HFFc6 (cell line): ENCODE data around the gene SNED1. TPM values are rescaled to one million over a fixed set of nuclear protein-coding genes. Genes with fewer than 3 reads are reported as not detected.

Experiments used
- DNase-seq: peaks from one replicate; pipeline ENCODE4 v3.0.0-alpha.2; 2018
- H3K27ac Mint-ChIP-seq: 2 replicates; pipeline ENCODE4 v1.8.0; 2020; ENCODE audit warnings: mild to moderate bottlenecking, mixed read lengths
- H3K27me3 Mint-ChIP-seq: 2 replicates; pipeline ENCODE4 v1.8.0; 2021; ENCODE audit warnings: mild to moderate bottlenecking, moderate library complexity, mixed read lengths; ENCODE audit not compliant: insufficient read depth
- H3K36me3 Mint-ChIP-seq: 2 replicates; pipeline ENCODE4 v1.8.0; 2021; ENCODE audit warnings: low read depth, mixed read lengths
- H3K4me1 Mint-ChIP-seq: 2 replicates; pipeline ENCODE4 v1.8.0; 2020; ENCODE audit warnings: low read depth, mixed read lengths
- H3K4me3 Mint-ChIP-seq: 2 replicates; pipeline ENCODE4 v1.8.0; 2020; ENCODE audit warnings: mild to moderate bottlenecking, moderate library complexity, mixed read lengths
- H3K9me3 Mint-ChIP-seq: 2 replicates; pipeline ENCODE4 v1.8.0; 2020; ENCODE audit warnings: mild to moderate bottlenecking, mixed read lengths
- total RNA-seq, 6 experiments: library from RNA; stranded (reverse); fragmentation: NEBNext Ultra II Directional; extraction: Animal tissue kit (Norgen Biotek cat#: 25700); gene quantifications; 2 replicates in 1 of 6; 3 replicates in 5 of 6; pipeline ENCODE4 v1.2.3, GENCODE V29; 2021
- TF ChIP-seq, protein P1 (sequence below): fragments of 200-600 bp; sonication (generic); IDR thresholded peaks from 2 replicates; pipeline ENCODE4 v1.5.0; 2021; ENCODE audit warnings: antibody characterized with exemption, mild to moderate bottlenecking

Gene SNED1
- total RNA-seq, 6 experiments from 2014 or later = 1.2 to 2.1 (median 1.6) TPM

DNA sequence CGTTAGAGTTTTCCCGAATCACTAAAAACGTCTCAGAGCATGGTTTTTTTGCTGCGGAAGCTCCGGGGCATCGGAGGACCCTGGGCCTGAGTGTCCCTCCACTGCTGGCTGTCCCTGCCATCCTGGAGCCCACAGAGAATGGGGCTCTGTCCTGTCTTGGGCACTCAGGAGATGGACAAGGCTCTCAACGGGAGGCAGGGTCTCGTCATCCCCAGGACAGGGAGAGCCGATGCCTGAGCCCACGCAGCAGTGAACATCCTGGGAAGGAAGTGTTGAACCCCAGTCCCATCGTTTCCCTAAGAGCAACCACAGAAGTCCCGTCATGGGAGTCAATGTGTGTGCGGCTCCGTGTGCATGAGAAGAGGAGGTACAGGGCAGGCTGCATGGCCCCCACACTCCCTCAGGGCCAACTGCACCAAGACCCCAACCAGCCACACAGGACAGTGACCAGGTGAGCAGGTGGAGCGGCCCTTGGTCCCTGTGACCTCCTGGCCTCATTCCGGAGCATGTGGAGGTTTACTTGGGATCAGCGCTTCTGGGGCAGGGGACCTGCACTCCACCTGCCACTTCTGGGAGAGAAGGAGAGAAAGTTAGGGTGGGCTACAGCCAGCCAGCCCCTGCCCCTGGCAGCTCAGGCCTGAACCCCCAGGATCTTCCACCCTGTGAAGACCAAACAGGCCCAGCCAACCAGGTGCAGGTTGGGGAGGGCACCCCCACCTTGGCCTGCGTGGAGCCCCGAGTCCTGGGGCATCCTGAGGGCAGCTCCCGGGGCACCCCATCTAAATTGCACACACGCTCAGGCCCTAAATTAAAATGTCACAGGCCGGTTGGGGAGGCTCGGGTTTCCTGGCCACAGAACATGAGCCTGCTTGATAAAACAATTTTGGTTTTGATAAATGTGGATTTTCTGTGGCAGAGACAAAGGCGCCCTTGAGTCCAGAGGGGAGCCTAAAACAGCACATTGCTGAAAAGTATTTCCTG, 3.1 kb upstream of the SNED1 start:
- TF ChIP-seq, protein P1, sequence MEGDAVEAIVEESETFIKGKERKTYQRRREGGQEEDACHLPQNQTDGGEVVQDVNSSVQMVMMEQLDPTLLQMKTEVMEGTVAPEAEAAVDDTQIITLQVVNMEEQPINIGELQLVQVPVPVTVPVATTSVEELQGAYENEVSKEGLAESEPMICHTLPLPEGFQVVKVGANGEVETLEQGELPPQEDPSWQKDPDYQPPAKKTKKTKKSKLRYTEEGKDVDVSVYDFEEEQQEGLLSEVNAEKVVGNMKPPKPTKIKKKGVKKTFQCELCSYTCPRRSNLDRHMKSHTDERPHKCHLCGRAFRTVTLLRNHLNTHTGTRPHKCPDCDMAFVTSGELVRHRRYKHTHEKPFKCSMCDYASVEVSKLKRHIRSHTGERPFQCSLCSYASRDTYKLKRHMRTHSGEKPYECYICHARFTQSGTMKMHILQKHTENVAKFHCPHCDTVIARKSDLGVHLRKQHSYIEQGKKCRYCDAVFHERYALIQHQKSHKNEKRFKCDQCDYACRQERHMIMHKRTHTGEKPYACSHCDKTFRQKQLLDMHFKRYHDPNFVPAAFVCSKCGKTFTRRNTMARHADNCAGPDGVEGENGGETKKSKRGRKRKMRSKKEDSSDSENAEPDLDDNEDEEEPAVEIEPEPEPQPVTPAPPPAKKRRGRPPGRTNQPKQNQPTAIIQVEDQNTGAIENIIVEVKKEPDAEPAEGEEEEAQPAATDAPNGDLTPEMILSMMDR = no peak
- no peak for DNase-seq
- Mint-ChIP-seq H3K9me3 (no peaks in the 10 kb centered on the region), H3K27me3 (peaks cover 4% of the 10 kb centered on the region), H3K36me3 (no peaks in the 10 kb centered on the region), H3K27ac (no peak overlapping the region), H3K4me1 (peaks cover 11% of the 10 kb centered on the region), H3K4me3 (no peak overlapping the region)

DNA sequence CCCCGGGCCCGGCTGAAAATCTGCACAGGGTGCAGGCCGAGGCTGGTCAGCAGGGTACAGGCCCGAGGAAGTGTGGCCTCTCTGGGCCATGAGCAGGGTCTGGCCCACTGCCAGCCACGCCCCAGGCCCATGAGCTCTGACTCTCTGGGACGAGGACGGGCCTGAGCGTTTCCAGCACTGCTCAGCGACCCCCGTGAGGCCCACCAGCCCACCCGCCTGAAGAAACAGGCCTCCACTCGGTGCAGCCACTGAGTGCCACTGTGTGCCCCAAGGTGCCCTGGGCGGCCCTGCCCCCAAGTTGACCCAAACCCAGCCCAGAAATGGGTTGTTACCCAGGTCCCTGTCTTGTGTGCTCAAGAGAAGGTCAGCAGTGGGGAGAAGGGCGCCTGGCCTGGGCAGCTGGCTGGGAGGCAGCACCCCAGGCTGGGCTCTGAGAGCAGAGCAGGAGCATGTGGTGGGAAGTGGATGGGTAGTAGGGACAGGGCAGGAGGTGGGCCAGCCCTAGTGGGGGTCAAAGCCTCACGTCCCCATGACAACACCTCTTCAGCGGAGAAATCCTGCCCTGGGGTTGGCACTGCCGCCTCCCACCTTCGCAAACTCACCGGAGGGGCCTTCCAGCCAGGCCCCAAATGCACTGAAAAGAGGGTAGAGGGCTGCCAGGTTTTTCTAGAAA, 2.1 kb upstream of the SNED1 start:
- no peaks in the 10 kb centered on the region for H3K9me3 Mint-ChIP-seq
- no peak overlapping the region for H3K27ac Mint-ChIP-seq
- peaks cover 11% of the 10 kb centered on the region for H3K4me1 Mint-ChIP-seq
- TF ChIP-seq, protein P1 = no peak
- no peaks in the 10 kb centered on the region for H3K36me3 Mint-ChIP-seq
- H3K27me3 Mint-ChIP-seq = peaks cover 4% of the 10 kb centered on the region
- no peak overlapping the region for H3K4me3 Mint-ChIP-seq
- no peak for DNase-seq

DNA sequence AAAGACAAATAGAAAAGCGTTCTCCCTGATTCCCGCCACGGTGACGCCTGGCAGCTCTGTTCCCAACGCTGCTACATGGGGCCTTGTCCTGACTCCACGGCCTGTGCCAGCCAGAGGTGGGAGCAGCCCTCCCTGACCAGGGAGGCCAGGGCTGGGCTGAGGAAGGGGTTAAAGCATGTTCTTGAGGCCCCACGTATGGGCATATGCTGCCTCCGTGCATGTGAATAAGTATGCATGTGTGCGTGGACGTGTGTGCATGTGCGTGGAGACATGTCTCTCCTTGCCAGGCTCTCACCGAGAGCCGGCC, 1.6 kb upstream of the SNED1 start:
- no peak overlapping the region for H3K4me3 Mint-ChIP-seq
- H3K4me1 Mint-ChIP-seq = peaks cover 6% of the 10 kb centered on the region
- H3K27ac Mint-ChIP-seq = no peak overlapping the region
- TF ChIP-seq, protein P1 = no peak
- DNase-seq = no peak
- H3K36me3 Mint-ChIP-seq = no peaks in the 10 kb centered on the region
- H3K9me3 Mint-ChIP-seq = no peaks in the 10 kb centered on the region
- peaks cover 2% of the 10 kb centered on the region; the same call in 1 of the 2 replicates for H3K27me3 Mint-ChIP-seq

DNA sequence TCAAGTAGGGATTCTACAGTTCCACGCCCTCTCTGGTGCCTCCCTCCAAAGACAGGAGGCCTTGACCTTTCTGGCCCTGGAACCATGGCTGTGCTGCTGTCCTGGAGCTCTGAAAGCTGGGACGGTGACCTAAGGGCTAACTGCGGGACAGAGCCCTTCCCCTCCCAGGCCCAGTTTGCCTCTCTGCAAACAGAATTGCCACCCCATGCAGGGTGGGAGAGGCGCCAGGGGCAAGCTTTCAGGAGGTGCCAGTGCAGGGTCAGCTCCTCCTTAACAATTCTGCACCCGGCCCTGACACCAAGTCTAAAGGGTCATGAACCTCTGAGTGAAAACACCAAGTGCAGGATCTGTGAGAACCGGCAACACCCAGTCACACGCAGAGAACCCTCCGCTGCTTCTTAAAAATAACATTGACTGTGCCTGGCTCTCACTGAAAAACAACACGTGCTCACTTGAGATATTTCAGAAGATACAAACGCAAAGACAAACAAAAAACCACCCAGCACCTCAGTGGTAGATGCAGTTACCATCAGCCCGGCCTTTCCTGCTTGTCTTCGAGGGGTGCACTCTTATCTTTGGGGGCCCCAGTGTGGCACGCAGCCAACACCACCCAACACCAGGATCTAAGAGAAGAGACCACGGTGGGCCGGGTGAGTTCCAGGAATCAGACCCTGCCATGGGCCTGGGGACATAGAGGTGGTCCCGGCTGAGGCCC, 1.1 kb upstream of the SNED1 start:
- no peak for DNase-seq
- H3K4me3 Mint-ChIP-seq = no peak overlapping the region
- no peak overlapping the region for H3K27ac Mint-ChIP-seq

DNA sequence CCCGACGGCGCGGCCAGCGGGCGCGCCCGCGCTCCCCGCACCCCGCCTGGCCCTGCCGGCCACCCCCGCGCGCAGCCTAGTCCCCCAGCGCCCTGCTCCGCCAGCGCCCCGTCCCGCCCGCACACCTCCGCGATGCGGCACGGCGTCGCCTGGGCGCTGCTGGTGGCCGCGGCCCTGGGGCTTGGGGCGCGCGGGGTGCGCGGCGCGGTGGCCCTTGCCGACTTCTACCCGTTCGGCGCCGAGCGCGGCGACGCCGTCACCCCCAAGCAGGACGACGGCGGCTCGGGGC, 232 bp downstream of the SNED1 start:
- Mint-ChIP-seq H3K27ac (no peak overlapping the region), H3K4me3 (no peak overlapping the region), H3K9me3 (peaks cover 5% of the 10 kb centered on the region), H3K4me1 (no peaks in the 10 kb centered on the region), H3K27me3 (peaks cover 2% of the 10 kb centered on the region; the same call in 1 of the 2 replicates), H3K36me3 (peaks cover 3% of the 10 kb centered on the region)
- no peak for DNase-seq
- TF ChIP-seq, protein P1 = no peak

More for the DNA sequence above, 1.1 kb upstream of the SNED1 start:
- no peaks in the 10 kb centered on the region for H3K9me3 Mint-ChIP-seq
- H3K36me3 Mint-ChIP-seq = no peaks in the 10 kb centered on the region
- H3K27me3 Mint-ChIP-seq = peaks cover 2% of the 10 kb centered on the region; the same call in 1 of the 2 replicates
- peaks cover 1% of the 10 kb centered on the region for H3K4me1 Mint-ChIP-seq
- TF ChIP-seq, protein P1 = no peak
